GM13977 (cell line): ENCODE results near the gene MAGEA1.
"Not testable (repeated sequence)": the region's sequence is repeated elsewhere in the genome, so short reads cannot be mapped to it uniquely, and the experiment has no call there.

Experiments
- DNase-seq: peaks from one replicate; pipeline ENCODE4 v3.0.0; 2012; ENCODE audit warnings: low spot score
- in situ Hi-C: fragments of 300-500 bp; cut with MboI; formaldehyde crosslinking; loops from one replicate; pipeline ENCODE4 v1.12.0; 2022; ENCODE audit warnings: low sequenced_read_pairs, low pct_unique_long_range_greater_than_20kb, mixed read lengths, inconsistent platforms; ENCODE audit not compliant: unreplicated experiment
- TF ChIP-seq, protein P1 (sequence below): IDR thresholded peaks from 2 replicates; pipeline ENCODE4 v1.5.1; 2012; ENCODE audit warnings: mild to moderate bottlenecking, control low read depth; ENCODE audit not compliant: insufficient read depth; ENCODE audit errors: extremely low read depth, missing control alignments

The MAGEA1 gene, protein sequence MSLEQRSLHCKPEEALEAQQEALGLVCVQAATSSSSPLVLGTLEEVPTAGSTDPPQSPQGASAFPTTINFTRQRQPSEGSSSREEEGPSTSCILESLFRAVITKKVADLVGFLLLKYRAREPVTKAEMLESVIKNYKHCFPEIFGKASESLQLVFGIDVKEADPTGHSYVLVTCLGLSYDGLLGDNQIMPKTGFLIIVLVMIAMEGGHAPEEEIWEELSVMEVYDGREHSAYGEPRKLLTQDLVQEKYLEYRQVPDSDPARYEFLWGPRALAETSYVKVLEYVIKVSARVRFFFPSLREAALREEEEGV

DNA sequence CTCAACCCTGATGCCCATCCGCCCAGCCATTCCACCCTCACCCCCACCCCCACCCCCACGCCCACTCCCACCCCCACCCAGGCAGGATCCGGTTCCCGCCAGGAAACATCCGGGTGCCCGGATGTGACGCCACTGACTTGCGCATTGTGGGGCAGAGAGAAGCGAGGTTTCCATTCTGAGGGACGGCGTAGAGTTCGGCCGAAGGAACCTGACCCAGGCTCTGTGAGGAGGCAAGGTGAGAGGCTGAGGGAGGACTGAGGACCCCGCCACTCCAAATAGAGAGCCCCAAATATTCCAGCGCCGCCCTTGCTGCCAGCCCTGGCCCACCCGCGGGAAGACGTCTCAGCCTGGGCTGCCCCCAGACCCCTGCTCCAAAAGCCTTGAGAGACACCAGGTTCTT lies at the start of gene MAGEA1:
TSS of gene MAGEA1 (plus strand) at position 154 of the 400 bp plus-strand sequence. CDS start 3,106 bp downstream, outside the sequence.
- in situ Hi-C loops: no loop called here
- no peak for DNase-seq
- TF ChIP-seq, protein P1, sequence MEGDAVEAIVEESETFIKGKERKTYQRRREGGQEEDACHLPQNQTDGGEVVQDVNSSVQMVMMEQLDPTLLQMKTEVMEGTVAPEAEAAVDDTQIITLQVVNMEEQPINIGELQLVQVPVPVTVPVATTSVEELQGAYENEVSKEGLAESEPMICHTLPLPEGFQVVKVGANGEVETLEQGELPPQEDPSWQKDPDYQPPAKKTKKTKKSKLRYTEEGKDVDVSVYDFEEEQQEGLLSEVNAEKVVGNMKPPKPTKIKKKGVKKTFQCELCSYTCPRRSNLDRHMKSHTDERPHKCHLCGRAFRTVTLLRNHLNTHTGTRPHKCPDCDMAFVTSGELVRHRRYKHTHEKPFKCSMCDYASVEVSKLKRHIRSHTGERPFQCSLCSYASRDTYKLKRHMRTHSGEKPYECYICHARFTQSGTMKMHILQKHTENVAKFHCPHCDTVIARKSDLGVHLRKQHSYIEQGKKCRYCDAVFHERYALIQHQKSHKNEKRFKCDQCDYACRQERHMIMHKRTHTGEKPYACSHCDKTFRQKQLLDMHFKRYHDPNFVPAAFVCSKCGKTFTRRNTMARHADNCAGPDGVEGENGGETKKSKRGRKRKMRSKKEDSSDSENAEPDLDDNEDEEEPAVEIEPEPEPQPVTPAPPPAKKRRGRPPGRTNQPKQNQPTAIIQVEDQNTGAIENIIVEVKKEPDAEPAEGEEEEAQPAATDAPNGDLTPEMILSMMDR: no peak

DNA sequence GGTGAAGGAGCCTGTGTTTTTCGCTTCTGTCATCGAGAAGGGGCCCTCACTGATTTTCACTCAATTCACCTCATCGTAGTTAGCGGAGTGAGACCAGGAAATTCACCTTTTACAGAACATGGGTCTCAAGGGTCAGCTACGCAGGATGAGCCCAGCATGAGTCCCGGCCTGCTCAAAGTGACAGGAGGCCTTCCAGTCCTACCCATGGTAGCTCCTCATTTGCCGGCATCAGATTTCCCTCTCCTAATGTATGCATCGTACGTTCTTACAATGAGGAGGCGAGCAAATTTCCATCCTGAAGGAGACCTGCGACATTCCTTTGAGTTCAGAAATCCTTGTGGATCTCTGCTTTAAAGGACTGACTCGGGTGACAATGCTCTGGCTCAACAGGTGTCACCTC lies 46.2 kb upstream of the MAGEA1 start:
- DNase-seq, in situ Hi-C loops: not testable (repeated sequence)

DNA sequence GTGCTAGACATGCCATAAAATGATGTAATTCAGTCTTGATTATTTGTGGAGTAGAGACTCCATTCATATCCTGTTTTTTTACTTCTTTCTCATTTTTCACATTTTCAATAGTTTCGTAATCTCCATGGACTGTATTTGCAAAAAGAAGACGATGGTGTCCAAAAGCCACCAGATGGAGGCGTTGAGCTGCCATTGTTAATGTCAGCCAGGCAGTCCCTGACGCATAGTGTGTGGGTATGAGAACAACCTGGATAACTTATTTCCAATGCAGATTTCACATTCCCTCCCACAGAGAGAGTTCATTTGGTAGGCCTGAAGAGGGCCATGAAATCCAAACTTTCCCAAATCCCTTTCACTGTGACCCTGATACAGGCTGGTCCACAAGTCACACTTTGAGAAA lies 40.0 kb upstream of the MAGEA1 start:
- DNase-seq, in situ Hi-C loops: not testable (repeated sequence)

DNA sequence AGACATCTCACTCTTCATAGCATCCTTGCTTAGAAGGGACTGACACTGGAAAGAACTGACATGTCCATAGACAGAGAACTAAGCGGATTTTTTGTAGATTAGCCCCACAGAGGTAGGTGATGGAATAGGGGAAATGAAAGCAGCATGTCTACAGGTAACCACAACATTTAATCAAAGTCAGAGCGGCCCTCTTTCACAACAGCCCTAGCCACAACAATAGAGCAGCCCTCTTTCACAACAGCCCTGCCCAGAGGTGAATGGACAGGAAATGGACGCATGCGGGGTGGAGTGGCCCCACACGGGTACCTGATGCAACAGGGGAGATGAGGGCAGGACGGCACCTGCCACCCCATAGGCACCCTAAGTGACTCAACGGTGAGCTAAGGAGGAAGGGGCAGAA lies 32.8 kb upstream of the MAGEA1 start:
- in situ Hi-C loops, DNase-seq: not testable (repeated sequence)

DNA sequence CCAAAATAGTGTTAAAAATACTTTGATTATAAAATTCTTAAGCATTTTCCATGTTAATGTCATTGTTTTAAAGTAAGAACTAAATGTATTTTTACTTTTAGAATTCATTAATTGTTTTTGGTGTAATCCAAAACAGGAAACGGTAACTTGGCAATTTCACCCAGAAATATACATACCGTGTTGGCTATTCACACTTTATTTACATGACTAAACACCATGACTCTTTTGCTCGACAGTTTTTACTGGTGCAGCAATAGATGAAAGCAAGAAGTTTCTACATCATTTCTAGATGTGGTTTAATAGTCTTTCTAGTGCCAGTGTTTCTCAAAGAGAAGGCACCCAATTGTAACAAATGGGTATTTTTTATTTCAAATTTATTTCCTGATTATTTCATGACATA lies 25.6 kb upstream of the MAGEA1 start:
- in situ Hi-C loops: no loop called here
- no peak for DNase-seq
- TF ChIP-seq, protein P1: no peak

DNA sequence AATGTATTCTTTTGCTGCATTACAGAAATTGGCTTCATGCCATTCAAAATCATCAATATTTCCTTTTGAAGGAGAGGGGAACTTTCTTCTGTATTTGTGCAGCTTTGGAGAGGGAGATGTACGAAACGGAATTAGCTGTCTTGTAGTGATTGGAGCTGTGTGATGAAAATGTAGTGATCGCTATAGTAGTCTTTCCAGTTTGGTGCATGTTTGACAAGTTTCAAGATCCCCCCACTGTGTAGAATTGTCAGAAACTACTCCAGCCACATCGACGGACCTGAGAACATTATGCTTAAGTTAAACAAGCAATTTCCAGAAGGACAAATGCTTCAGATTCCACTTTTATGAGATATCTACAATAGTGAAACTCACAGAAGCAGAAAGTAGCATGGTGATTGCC lies 21.6 kb upstream of the MAGEA1 start:
- in situ Hi-C loops: no loop called here
- TF ChIP-seq, protein P1: no peak

DNA sequence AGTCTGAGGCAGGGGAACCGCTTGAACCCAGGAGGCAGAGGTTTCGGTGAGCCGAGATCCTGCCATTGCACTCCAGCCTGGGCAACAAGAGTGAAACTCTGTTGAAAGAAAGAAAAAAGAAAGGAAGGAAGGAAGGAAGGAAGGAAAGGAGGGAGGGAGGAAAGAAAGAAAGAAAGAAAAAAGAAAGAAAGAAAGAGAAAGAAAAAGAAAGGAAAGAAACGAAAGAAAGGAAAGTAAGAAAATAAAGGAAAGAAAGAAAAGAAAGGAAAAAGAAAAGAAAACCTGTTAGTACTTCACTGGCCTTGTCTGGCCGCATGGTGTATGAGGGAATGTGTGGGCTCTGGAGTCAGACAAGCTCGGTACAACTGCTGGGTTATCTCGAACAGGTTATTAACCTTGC lies 20.8 kb upstream of the MAGEA1 start:
- DNase-seq: no peak
- TF ChIP-seq, protein P1: no peak
- in situ Hi-C loops: no loop called here

More for the DNA sequence above, 21.6 kb upstream of the MAGEA1 start:
- no peak for DNase-seq

DNA sequence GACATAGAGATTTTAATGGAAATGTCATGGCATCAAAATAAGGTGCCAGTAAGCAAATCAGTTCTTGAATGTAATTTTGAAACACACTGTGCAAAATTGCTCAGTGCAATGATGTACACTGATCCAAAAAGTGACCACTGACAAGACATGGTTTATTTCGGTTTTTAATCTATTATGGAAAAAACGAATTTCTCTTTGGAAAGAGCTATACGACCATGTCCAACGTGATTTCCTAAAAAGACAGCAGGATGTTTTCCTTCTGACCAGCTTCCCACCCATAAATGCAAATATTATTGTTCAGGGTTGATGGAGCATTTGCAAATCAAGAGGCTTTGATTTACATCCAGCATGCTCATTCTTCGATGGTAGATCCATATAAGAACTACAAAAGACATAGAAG lies 17.1 kb upstream of the MAGEA1 start:
- DNase-seq: no peak
- TF ChIP-seq, protein P1: no peak
- in situ Hi-C loops: no loop called here
